ENCODE data around the gene CYSTM1.

The CYSTM1 gene

GRCh38 chr5:140256726-140257125 lies 81.7 kb downstream of the CYSTM1 start:
- ChIA-PET POLR2A (ENCODE audit: low non-redundant PET) (no interaction called here), CTCF (interaction anchor here (0.7 to 2.3 kb wide), 3 partner anchors 12 to 162 kb away, joined by 3 to 12 read pairs (median 4); no protein-coding TSS in a partner anchor)
- DNase-seq (ENCODE audit: low spot score) = no peak
- no peak overlapping the region for H3K27ac ChIP-seq
- TF ChIP-seq, protein P1, sequence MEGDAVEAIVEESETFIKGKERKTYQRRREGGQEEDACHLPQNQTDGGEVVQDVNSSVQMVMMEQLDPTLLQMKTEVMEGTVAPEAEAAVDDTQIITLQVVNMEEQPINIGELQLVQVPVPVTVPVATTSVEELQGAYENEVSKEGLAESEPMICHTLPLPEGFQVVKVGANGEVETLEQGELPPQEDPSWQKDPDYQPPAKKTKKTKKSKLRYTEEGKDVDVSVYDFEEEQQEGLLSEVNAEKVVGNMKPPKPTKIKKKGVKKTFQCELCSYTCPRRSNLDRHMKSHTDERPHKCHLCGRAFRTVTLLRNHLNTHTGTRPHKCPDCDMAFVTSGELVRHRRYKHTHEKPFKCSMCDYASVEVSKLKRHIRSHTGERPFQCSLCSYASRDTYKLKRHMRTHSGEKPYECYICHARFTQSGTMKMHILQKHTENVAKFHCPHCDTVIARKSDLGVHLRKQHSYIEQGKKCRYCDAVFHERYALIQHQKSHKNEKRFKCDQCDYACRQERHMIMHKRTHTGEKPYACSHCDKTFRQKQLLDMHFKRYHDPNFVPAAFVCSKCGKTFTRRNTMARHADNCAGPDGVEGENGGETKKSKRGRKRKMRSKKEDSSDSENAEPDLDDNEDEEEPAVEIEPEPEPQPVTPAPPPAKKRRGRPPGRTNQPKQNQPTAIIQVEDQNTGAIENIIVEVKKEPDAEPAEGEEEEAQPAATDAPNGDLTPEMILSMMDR (conservative IDR thresholded peaks at IDR 0.05; ENCODE audit: low read depth) = no peak

GRCh38 chr5:140258016-140258415 lies 83.0 kb downstream of the CYSTM1 start:
- DNase-seq (ENCODE audit: low spot score) = no peak
- ChIA-PET CTCF (interaction anchor here (0.5 to 2.3 kb wide), 3 partner anchors 14 to 93 kb away, joined by 3 to 12 read pairs (median 7); no protein-coding TSS in a partner anchor), POLR2A (ENCODE audit: low non-redundant PET) (interaction anchor here (0.7 kb wide), 1 partner anchor 34 kb away, joined by 6 read pairs; no protein-coding TSS in a partner anchor)
- TF ChIP-seq, protein P1 (conservative IDR thresholded peaks at IDR 0.05; ENCODE audit: low read depth) = no peak
- no peak overlapping the region for H3K27ac ChIP-seq

GRCh38 chr5:140258873-140259272 lies 83.9 kb downstream of the CYSTM1 start:
- CTCF ChIA-PET = interaction anchor here (0.5 to 2.3 kb wide), 4 partner anchors 10 to 326 kb away, joined by 3 to 12 read pairs (median 5); no protein-coding TSS in a partner anchor

DNA sequence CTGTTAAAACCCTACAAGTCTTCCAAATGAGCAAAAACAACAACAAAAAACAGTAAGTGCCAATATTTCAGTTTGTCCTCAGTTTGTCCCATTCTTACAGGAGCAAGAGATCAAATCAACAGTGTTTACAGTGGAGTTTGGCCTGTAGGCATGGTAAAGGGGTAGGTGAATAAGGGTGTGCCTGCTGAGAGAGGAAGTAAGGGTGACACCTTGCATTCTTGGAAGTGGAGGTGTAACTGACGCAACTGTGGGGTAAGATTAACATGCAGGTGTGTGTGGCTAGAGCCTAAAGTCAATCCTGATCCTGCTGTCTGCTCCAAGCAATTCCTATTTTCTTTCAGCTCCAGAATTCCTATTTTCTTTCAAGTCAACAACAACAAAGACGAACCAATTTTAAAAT lies 84.5 kb downstream of the CYSTM1 start:
- ChIA-PET CTCF (interaction anchor here (1.0 to 1.1 kb wide), 2 partner anchors 11 to 15 kb away, joined by 3 to 5 read pairs; no protein-coding TSS in a partner anchor), POLR2A (ENCODE audit: low non-redundant PET) (interaction anchor here (1.3 kb wide), 1 partner anchor 87 kb away, joined by 5 read pairs; the partner anchor contains the start of gene HBEGF)
- no peak overlapping the region for H3K27ac ChIP-seq
- DNase-seq (ENCODE audit: low spot score) = peak; percentile 97
- TF ChIP-seq, protein P1 (conservative IDR thresholded peaks at IDR 0.05; ENCODE audit: low read depth) = no peak

More at GRCh38 chr5:140258873-140259272, 83.9 kb downstream of the CYSTM1 start:
- DNase-seq (ENCODE audit: low spot score) = no peak
- H3K27ac ChIP-seq = no peak overlapping the region
- POLR2A ChIA-PET (ENCODE audit: low non-redundant PET) = no interaction called here
- TF ChIP-seq, protein P1 (conservative IDR thresholded peaks at IDR 0.05; ENCODE audit: low read depth) = no peak

GRCh38 chr5:140260089-140260656 lies 85.2 kb downstream of the CYSTM1 start:
- no peak for DNase-seq (ENCODE audit: low spot score)
- ChIA-PET POLR2A (ENCODE audit: low non-redundant PET) (interaction anchor here (1.3 kb wide), 1 partner anchor 87 kb away, joined by 5 read pairs; the partner anchor contains the start of gene HBEGF), CTCF (interaction anchor here (1.0 to 1.1 kb wide), 2 partner anchors 11 to 15 kb away, joined by 3 to 5 read pairs; no protein-coding TSS in a partner anchor)
- H3K27ac ChIP-seq = no peak overlapping the region
- TF ChIP-seq, protein P1 (conservative IDR thresholded peaks at IDR 0.05; ENCODE audit: low read depth) = no peak

DNA sequence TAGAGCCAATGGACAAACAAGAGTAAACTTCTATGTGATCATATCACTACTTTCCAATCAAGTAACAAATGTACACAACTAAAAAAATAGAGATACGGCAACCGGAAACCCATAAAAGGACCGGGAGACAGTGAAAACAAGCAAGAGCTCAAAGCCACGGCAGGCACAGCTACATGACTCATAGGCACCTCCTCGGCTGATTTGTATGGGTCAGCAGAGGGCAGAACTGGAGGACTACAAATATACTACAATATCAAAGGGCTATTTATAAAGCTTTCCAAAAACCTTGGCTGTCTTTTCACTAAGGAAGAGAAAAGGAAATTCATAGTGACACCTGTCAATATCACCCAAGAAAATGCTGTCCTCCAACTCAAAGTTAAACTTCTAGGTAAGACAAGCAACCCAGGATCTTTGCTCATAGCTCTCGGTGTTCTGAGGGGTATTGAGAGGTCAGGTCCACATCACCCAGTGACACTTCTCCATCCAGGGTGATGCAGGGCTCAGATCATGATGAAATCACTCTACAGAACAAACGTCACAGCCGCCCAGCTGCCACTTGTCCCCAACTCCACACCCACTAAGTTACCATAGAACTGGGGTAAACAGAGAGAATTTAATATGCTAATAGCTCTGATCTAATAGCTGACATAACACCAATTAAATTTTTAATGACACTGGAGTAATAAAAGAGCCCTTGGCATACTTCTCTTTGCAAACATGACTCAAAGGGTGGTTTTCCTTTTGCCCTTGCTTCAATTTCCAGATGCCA lies 86.6 kb downstream of the CYSTM1 start:
- POLR2A ChIA-PET (ENCODE audit: low non-redundant PET) = interaction anchor here (1.1 kb wide), 2 partner anchors 41 to 85 kb away, joined by 4 to 5 read pairs; partner anchors contain the start of genes HBEGF and PFDN1
- 0 out of 2 replicates have a peak overlapping the region, but pooled peaks have one; percentile 30 for H3K27ac ChIP-seq
- TF ChIP-seq, protein P1 (conservative IDR thresholded peaks at IDR 0.05; ENCODE audit: low read depth) = no peak

More for the DNA sequence above, 86.6 kb downstream of the CYSTM1 start:
- CTCF ChIA-PET = interaction anchor here (0.6 to 1.6 kb wide), 5 partner anchors 11 to 90 kb away, joined by 3 to 11 read pairs (median 6); partner anchors contain the start of genes HBEGF and PFDN1
- DNase-seq (ENCODE audit: low spot score) = peak; percentile 97
